GM12874 (cell line): Measurements from ENCODE around the gene CHD3.

Experiments used
- CTCF ChIP-seq: IDR thresholded peaks from 2 replicates; pipeline ENCODE4 v1.5.1; 2011; ENCODE audit warnings: low read depth, mild to moderate bottlenecking, control low read depth, low read length, moderate library complexity; ENCODE audit not compliant: insufficient read depth

Gene CHD3

GRCh38 chr17:7950578-7950977, 62.0 kb downstream of the CHD3 start:
- no peak for TF ChIP-seq CTCF

- TF ChIP-seq CTCF, result no peak
Observed at GRCh38 chr17:7951143-7951792, 62.7 kb downstream of the CHD3 start.

DNA sequence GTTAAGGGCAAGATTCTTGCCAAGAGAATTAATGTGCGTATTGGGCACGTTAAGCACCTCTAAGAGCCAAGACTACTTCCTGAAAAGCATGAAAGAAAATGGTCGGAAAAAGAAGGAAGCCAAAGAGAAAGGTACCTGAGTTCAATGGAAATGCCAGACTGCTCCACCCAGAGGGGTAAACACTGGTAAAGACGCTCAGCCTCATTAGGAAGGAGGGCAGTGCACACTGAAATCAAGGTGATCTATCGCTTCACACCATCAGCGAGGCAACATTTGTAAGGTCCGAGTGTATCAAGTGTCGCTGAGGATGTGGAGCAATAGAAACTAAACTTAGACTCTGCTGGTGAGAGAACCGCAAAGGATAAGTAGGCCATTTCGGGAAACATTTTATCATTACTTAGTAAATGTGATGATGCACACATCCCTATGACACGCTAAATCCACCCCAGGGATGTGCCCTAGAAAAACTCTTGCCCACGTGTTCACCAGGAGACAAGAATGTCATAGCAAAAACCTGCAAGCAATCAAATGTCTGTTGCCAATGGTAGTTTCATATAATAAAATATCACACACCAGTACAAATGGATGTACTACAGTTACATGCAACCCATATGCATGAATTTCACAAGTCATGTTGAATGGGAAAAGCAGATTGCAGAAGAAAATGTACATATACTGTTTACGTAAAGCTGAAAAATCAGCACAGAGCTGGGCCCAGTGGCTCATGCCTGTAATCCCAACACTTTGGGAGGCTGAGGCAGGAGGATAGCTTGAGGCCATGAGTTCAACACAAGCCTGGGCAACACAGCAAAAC, 67.0 kb downstream of the CHD3 start:
- TF ChIP-seq CTCF, result no peak

- no peak for TF ChIP-seq CTCF
Observed at GRCh38 chr17:7956228-7956965, 67.8 kb downstream of the CHD3 start.

DNA sequence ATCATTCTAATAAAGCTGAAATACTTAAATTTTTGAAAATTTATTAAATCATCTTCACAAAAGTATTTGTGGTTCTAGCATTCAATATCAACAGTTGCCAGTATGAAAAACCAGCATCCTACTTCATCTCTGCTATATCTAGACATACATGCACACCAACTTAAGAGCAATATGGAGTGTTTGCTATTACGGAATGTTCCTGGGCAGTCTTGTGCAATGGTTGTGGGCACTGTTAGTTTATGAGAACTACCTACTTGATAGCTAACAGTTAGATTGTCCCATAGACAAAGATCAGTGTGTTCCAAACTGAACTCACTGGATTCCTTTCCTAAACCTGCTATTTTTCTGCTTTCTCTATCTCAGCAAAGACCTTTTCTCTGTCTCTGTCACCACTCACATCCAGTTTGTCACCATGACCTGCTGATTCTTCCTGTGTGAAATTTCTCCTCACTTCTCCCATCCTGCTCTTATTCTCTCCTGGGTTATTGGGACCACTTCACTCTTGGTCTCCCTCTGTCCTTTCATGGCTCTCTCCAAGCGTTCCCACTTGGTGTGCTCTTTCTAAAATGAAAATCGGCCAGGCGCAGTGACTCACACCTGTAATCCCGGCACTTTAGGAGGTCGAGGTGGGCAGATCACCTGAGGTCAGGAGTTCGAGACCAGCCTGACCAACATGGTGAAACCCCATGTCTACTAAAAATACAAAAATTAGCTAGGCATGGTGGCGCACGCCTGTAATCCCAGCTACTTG, 71.1 kb downstream of the CHD3 start:
- TF ChIP-seq CTCF, result no peak

- no peak for TF ChIP-seq CTCF
Observed at GRCh38 chr17:7961421-7961820, 72.8 kb downstream of the CHD3 start.
